HepG2 (cell line): ENCODE data around the gene DOC2A. TPM values are rescaled to one million over a fixed set of nuclear protein-coding genes. Genes with fewer than 3 reads are reported as not detected.

ENCODE experiments used
- ATF1 ChIP-seq: IDR thresholded peaks from 2 replicates; pipeline ENCODE4 v1.6.1; 2016; ENCODE audit warnings: mild to moderate bottlenecking, control low read depth
- CBFB ChIP-seq: sonication (generic); formaldehyde crosslinking; IDR thresholded peaks from 2 replicates; pipeline ENCODE4 v1.4.0; 2020; ENCODE audit warnings: missing genetic modification reagents
- HNRNPL ChIP-seq: fragments of 200-400 bp; formaldehyde crosslinking; IDR thresholded peaks from 2 replicates; pipeline ENCODE4 v1.6.1; 2017; ENCODE audit warnings: mild to moderate bottlenecking, low read depth, low read length
- KAT8 ChIP-seq: IDR thresholded peaks from 2 replicates; pipeline ENCODE4 v1.6.1; 2016; ENCODE audit warnings: missing genetic modification reagents, missing compliant biosample characterization
- KDM4B ChIP-seq: sonication (generic); formaldehyde crosslinking; IDR thresholded peaks from 2 replicates; pipeline ENCODE4 v1.4.0; 2020; ENCODE audit warnings: missing genetic modification reagents
- KLF15 ChIP-seq: sonication (generic); formaldehyde crosslinking; IDR thresholded peaks from 2 replicates; pipeline ENCODE4 v1.8.1; 2023; ENCODE audit warnings: borderline replicate concordance, mild to moderate bottlenecking, inconsistent platforms, missing genetic modification reagents, mixed read lengths
- MNT ChIP-seq: fragments of 450-650 bp; IDR thresholded peaks from 2 replicates; pipeline ENCODE4 v1.6.1; 2016
- NFRKB ChIP-seq: fragments of 450-650 bp; IDR thresholded peaks from 2 replicates; pipeline ENCODE4 v1.6.1; 2017
- TEAD3 ChIP-seq: optimal IDR thresholded peaks from 2 replicates; pipeline ENCODE3; 2016; ENCODE audit warnings: borderline replicate concordance
- ZBTB10 ChIP-seq: sonication (generic); formaldehyde crosslinking; IDR thresholded peaks from 2 replicates; pipeline ENCODE4 v1.4.0; 2020; ENCODE audit warnings: missing genetic modification reagents, borderline replicate concordance
- ZEB1 ChIP-seq: IDR thresholded peaks from 2 replicates; pipeline ENCODE4 v1.6.1; 2012; ENCODE audit warnings: mild to moderate bottlenecking, low read depth, inconsistent platforms; ENCODE audit not compliant: insufficient replicate concordance
- ZNF30 ChIP-seq: sonication (generic); formaldehyde crosslinking; IDR thresholded peaks from 2 replicates; pipeline ENCODE4 v1.5.0; 2020; ENCODE audit warnings: mild to moderate bottlenecking, missing genetic modification reagents
- ZNF326 ChIP-seq: sonication (generic); formaldehyde crosslinking; IDR thresholded peaks from 2 replicates; pipeline ENCODE4 v1.4.0; 2020; ENCODE audit warnings: missing genetic modification reagents, borderline replicate concordance
- ZNF343 ChIP-seq: sonication (generic); formaldehyde crosslinking; IDR thresholded peaks from 2 replicates; pipeline ENCODE4 v1.4.0; 2020; ENCODE audit warnings: mild to moderate bottlenecking, missing genetic modification reagents
- ZNF44 ChIP-seq: sonication (generic); formaldehyde crosslinking; IDR thresholded peaks from 2 replicates; pipeline ENCODE4 v1.5.1; 2020; ENCODE audit warnings: mild to moderate bottlenecking, missing genetic modification reagents
- ZNF607 ChIP-seq: sonication (generic); formaldehyde crosslinking; IDR thresholded peaks from 2 replicates; pipeline ENCODE4 v1.5.1; 2020; ENCODE audit warnings: missing genetic modification reagents, mild to moderate bottlenecking, borderline replicate concordance
- ZNF691 ChIP-seq: sonication (generic); formaldehyde crosslinking; IDR thresholded peaks from 2 replicates; pipeline ENCODE4 v1.4.0; 2020; ENCODE audit warnings: missing genetic modification reagents, low read depth, mild to moderate bottlenecking, borderline replicate concordance
- ZNF75D ChIP-seq: sonication (generic); formaldehyde crosslinking; IDR thresholded peaks from 2 replicates; pipeline ENCODE4 v1.8.1; 2023; ENCODE audit warnings: missing genetic modification reagents, mild to moderate bottlenecking, borderline replicate concordance
- ZNF766 ChIP-seq: sonication (generic); formaldehyde crosslinking; IDR thresholded peaks from 2 replicates; pipeline ENCODE4 v1.5.0; 2020; ENCODE audit warnings: missing genetic modification reagents, borderline replicate concordance
- ZNF773 ChIP-seq: sonication (generic); formaldehyde crosslinking; IDR thresholded peaks from 2 replicates; pipeline ENCODE4 v1.4.0; 2020; ENCODE audit warnings: missing genetic modification reagents, borderline replicate concordance
- ZNF879 ChIP-seq: sonication (generic); formaldehyde crosslinking; IDR thresholded peaks from 2 replicates; pipeline ENCODE4 v1.8.1; 2023; ENCODE audit warnings: missing genetic modification reagents
- polyA plus RNA-seq, 8 experiments: library from polyadenylated mRNA; depleted of rRNA in 3 of 8; stranded (reverse) in 7 of 8; unstranded in 1 of 8; fragments of >200 nt; fragmentation: Illumina TruSeq in 4 of 8; extraction: Trizol in 4 of 8; gene quantifications; 2 replicates each; pipeline versions ENCODE4 v1.2.1 to v1.2.3, GENCODE V29; 2011 to 2016; ENCODE audit warnings: low read depth in 4 of 8, missing spikeins in 1 of 8, mixed read lengths in 1 of 8; ENCODE audit not compliant: insufficient read depth in 1 of 8
- total RNA-seq, 5 experiments: library from RNA; depleted of rRNA; stranded (reverse); fragments of >200 nt; fragmentation: Illumina TruSeq; extraction: Trizol; gene quantifications; 2 replicates each; pipeline ENCODE4 v1.2.3, GENCODE V29; 2016; ENCODE audit warnings: low read depth in 1 of 5

The DOC2A gene
- total and polyA plus RNA-seq, 2 of the 13 experiments (the other 11 are each of a cell fraction or from before 2014, with no cell fraction given), result 0.15 to 0.55 TPM

- TF ChIP-seq ZNF773 (CRISPR knock-in tag), result peak; percentile 67; the same call in 1 of the 2 replicates
- no peak for TF ChIP-seq ZNF326 (CRISPR knock-in tag)
- 0 out of 2 replicates have a peak, but pooled peaks have one; percentile 88 for TF ChIP-seq ZNF879 (CRISPR knock-in tag)
- peak; percentile 89 for TF ChIP-seq KDM4B (CRISPR knock-in tag)
- peak; percentile 98 for TF ChIP-seq ZNF607 (CRISPR knock-in tag)
- TF ChIP-seq ZNF30 (CRISPR knock-in tag), result peak; percentile 97; the same call in 1 of the 2 replicates
- peak; percentile 94 for TF ChIP-seq ZNF766 (CRISPR knock-in tag)
- TF ChIP-seq ATF1 (CRISPR knock-in tag), result no peak
- peak; percentile 93 for TF ChIP-seq ZNF44 (CRISPR knock-in tag)
- TF ChIP-seq TEAD3 (CRISPR knock-in tag), result peak; percentile 91
- peak; percentile 91 for TF ChIP-seq CBFB (CRISPR knock-in tag)
- no peak for TF ChIP-seq ZBTB10 (CRISPR knock-in tag)
- TF ChIP-seq ZEB1, result peak; percentile 45
- TF ChIP-seq ZNF343 (CRISPR knock-in tag), result peak; percentile 98
- peak; percentile 94 for TF ChIP-seq ZNF691
- no peak for TF ChIP-seq NFRKB
- TF ChIP-seq MNT, result 0 out of 2 replicates have a peak, but pooled peaks have one; percentile 20
- peak; percentile 92 for TF ChIP-seq KLF15 (CRISPR knock-in tag)
- peak; percentile 91 for TF ChIP-seq KAT8 (CRISPR knock-in tag)
- TF ChIP-seq ZNF75D (CRISPR knock-in tag), result no peak
- TF ChIP-seq HNRNPL, result no peak
These were observed 42.0 kb upstream of the DOC2A start (continued) for GRCh38 chr16:30052671-30053372.
